ENCODE measurements around the gene ZNF579. TPM values are rescaled to one million over a fixed set of nuclear protein-coding genes. Genes with fewer than 3 reads are reported as not detected.

Gene ZNF579
- total RNA-seq, 1 donor from 2014 or later: 15.7 TPM

DNA sequence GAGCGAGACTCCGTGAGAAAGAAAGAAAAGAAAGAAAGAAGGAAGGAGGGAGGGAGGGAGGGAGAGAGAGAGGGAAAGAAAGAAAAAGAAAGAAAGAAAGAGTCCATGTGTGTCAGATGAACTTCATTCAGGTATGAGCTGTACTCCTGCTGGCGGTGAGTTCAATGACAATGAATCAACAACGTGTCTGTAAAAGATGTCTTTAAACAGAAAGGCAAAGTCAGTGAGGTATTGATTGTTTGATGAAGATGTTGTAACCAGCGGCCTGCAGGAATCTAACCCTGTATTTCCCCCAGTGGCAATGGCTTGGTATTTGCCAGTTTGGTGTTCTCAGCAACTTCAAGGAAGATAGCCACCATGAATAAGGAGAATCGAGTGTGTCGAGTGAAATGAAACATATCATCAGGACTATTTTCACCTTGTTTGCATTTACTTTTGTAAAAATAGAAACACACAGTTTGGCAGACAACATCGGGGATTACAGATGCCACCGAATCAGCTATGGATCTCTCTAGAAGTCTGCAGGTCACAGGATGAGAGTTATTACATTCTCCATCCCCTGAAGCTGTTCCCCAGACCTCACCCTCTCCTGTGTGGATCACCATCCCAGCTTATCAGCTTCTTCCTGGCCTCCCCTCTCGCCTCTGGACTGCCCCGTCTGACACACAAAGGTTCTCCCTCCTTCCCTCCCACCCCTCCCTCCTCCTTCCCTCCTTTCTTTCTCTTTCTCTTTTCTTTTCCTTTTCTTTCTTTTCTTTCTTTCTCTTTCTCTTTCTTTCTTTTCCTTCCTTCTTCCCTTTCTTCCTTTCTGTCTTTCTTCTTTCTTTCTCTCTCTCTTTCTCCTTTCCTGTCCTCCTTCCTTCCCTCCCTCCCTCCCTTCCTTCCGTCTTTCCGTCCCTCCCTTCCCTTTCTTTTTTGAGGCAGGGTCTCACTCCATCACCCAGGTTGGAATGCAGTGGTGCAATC is 27.1 kb downstream of the ZNF579 start:
- no peak for ATAC-seq
- TF ChIP-seq, protein P1, sequence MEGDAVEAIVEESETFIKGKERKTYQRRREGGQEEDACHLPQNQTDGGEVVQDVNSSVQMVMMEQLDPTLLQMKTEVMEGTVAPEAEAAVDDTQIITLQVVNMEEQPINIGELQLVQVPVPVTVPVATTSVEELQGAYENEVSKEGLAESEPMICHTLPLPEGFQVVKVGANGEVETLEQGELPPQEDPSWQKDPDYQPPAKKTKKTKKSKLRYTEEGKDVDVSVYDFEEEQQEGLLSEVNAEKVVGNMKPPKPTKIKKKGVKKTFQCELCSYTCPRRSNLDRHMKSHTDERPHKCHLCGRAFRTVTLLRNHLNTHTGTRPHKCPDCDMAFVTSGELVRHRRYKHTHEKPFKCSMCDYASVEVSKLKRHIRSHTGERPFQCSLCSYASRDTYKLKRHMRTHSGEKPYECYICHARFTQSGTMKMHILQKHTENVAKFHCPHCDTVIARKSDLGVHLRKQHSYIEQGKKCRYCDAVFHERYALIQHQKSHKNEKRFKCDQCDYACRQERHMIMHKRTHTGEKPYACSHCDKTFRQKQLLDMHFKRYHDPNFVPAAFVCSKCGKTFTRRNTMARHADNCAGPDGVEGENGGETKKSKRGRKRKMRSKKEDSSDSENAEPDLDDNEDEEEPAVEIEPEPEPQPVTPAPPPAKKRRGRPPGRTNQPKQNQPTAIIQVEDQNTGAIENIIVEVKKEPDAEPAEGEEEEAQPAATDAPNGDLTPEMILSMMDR (IDR thresholded peaks at IDR 0.05): no peak
- H3K36me3 ChIP-seq: no peaks in the 10 kb centered on the region
- DNase-seq: no peak
- H3K27ac ChIP-seq: no peak overlapping the region
- H3K9me3 ChIP-seq: no peaks in the 10 kb centered on the region
- H3K27me3 ChIP-seq: no peaks in the 10 kb centered on the region
- intact Hi-C loops (cut with DNase I): no loop called here
- no peaks in the 10 kb centered on the region for H3K4me1 ChIP-seq
- no peak overlapping the region for H3K4me3 ChIP-seq

DNA sequence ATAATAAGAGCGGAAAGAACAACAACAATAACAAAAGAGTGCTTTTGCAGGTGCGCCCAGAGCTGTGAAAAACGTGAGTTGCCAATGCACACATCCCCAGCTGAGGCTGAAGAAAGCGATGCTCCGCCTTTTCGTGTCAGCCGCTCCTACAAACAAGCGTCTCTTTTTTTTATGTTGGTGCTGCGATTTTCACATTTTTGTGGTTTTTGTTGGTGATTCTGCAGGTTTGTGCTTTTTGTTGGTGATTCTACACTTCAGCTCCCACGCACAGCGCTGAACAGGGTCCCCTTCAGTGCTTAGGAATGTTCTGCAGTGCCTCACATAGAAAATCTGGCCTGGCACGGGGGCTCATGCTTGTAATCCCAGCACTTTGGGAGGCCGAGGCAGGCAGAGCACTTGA is 28.0 kb downstream of the ZNF579 start:
- Histone ChIP-seq H3K4me3 (no peak overlapping the region), H3K27me3 (no peaks in the 10 kb centered on the region), H3K36me3 (no peaks in the 10 kb centered on the region), H3K4me1 (no peaks in the 10 kb centered on the region), H3K27ac (no peak overlapping the region), H3K9me3 (no peaks in the 10 kb centered on the region)
- DNase-seq (no peak), ATAC-seq (no peak)
- intact Hi-C loops (cut with DNase I): no loop called here
- TF ChIP-seq, protein P1 (IDR thresholded peaks at IDR 0.05): no peak

DNA sequence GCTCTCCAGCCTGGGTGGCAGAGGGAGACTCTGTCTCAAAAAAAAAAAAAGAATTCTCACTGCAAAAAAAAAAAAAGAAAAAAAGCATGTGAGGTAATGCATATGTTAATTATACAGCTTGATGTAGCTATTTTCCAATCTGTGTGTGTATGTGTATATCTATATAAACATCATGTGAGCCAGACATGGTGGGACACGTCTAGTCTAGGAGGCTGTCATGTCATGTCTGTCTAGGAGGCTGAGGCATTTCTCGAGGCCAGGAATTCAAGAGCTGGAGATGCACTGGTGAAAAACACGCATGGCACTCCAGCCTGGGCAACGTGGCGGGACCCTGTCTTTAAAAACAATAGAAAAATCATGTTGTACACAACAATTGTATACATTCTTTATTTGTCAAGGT is 28.4 kb downstream of the ZNF579 start:
- ATAC-seq (no peak), DNase-seq (no peak)
- intact Hi-C loops (cut with DNase I): no loop called here
- H3K27me3 ChIP-seq: no peaks in the 10 kb centered on the region
- no peaks in the 10 kb centered on the region for H3K4me1 ChIP-seq
- no peaks in the 10 kb centered on the region for H3K36me3 ChIP-seq
- no peak overlapping the region for H3K4me3 ChIP-seq
- H3K9me3 ChIP-seq: no peaks in the 10 kb centered on the region
- no peak overlapping the region for H3K27ac ChIP-seq
- TF ChIP-seq, protein P1 (IDR thresholded peaks at IDR 0.05): no peak

DNA sequence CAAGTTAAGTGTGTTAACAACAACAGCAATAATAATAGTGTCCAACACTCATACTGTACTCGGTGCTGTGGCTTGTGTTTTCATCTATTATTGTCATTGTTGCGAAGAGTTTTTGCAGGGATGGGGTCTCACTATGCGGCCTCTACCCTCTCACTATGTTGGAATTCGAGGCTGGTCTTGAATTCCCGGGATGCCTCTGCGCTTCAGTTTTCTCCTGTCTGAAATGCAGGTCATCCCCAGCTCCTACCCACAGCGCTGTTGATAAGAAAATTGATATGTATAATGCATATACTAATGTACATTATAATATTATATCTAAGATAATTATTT is 30.4 kb downstream of the ZNF579 start:
- Histone ChIP-seq H3K9me3 (no peaks in the 10 kb centered on the region), H3K27me3 (no peaks in the 10 kb centered on the region), H3K36me3 (no peaks in the 10 kb centered on the region), H3K4me3 (no peak overlapping the region), H3K4me1 (no peaks in the 10 kb centered on the region), H3K27ac (no peak overlapping the region)
- intact Hi-C loops (cut with DNase I): no loop called here
- TF ChIP-seq, protein P1 (IDR thresholded peaks at IDR 0.05): no peak
- DNase-seq (no peak), ATAC-seq (no peak)

DNA sequence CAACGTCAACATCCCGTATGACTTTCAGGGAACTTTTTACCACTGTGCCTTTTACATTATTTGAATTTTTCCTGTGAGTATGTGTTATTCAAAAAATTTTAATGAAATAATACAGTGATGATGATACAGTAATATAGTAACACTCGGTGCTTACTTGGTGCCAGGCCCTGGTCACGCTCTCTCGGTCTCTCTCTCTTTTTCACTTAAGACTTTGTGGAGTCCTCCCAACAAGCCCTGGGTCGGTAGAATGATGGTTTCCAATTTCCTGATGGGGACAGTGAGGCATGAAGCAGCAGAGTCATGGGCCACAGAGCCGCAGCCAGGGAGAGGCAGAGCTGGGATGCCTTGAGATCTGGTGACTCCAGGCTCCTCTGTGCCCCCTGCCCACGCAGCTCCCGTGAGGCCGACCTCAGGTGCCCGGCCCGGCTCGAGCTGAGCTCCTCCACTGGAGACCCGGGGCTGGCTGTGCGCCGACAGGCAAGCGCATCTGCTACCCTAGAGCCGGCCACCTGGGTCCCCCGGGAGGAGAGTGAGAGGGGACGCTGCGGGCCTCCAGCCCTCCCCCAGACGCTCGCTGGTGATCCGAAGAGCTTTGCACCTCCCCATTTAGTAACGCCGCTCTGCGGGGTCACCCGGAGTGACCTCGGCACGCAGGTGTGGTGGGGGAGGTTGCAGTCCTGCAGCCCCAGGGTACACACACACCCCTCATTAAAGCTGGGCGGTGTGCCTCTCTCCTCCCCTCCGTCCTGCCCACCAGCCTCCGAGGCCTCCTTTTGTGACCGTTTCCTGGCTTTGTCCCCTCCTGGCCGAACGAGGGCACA is 30.9 kb downstream of the ZNF579 start:
- intact Hi-C loops (cut with DNase I): no loop called here
- no peaks in the 10 kb centered on the region for H3K4me1 ChIP-seq
- TF ChIP-seq, protein P1 (IDR thresholded peaks at IDR 0.05): no peak

More for the DNA sequence above, 30.9 kb downstream of the ZNF579 start:
- ATAC-seq (peak; percentile 35), DNase-seq (no peak)
- Histone ChIP-seq H3K36me3 (no peaks in the 10 kb centered on the region), H3K9me3 (no peaks in the 10 kb centered on the region), H3K4me3 (no peak overlapping the region), H3K27me3 (no peaks in the 10 kb centered on the region), H3K27ac (no peak overlapping the region)

Measured in upper lobe of right lung (tissue), 1 donor.